Adrenal gland (tissue), 12 donors: Measurements from ENCODE around the gene L2HGDH. TPM values are rescaled to one million over a fixed set of nuclear protein-coding genes. Genes with fewer than 3 reads are reported as not detected.

Source experiments
- DNase-seq, 7 donors: peaks; one replicate each; pipeline ENCODE4 v3.0.0-alpha.2; 2019 to 2020
- H3K27ac ChIP-seq, 5 donors: fragments of 200-600 bp; sonication (generic) in 4 of 5; 1 replicate in 3 of 5; 2 replicates in 2 of 5; pipeline versions ENCODE4 v1.5.1 to v1.8.0; 2016 to 2020; ENCODE audit warnings: mild to moderate bottlenecking in 1 of 5
- H3K27me3 ChIP-seq: fragments of 200-600 bp; 2 replicates; pipeline ENCODE4 v1.8.0; 2021
- H3K36me3 ChIP-seq, 2 donors: fragments of 200-600 bp; replicated peaks in 1 of 2; 1 replicate in 1 of 2; 2 replicates in 1 of 2; pipeline versions ENCODE4 v1.5.1 to v1.8.0; 2018 to 2022
- H3K4me1 ChIP-seq, 2 donors: fragments of 200-600 bp; replicated peaks in 1 of 2; 1 replicate in 1 of 2; 2 replicates in 1 of 2; pipeline versions ENCODE4 v1.5.1 to v1.8.0; 2018 to 2021
- H3K4me3 ChIP-seq, 4 donors: fragments of 200-600 bp; sonication (generic) in 3 of 4; one replicate each; pipeline ENCODE4 v1.5.1; 2016 to 2018
- H3K9me3 ChIP-seq, 3 donors: fragments of 200-600 bp; sonication (generic) in 1 of 3; replicated peaks in 1 of 3; 1 replicate in 2 of 3; 2 replicates in 1 of 3; pipeline versions ENCODE4 v1.5.1 to v1.8.0; 2016 to 2021
- POLR2A ChIP-seq, 2 donors: fragments of 450-650 bp; IDR thresholded peaks; one replicate each; pipeline ENCODE4 v1.6.1; 2017; ENCODE audit warnings: antibody characterized with exemption in 2 of 2, mild to moderate bottlenecking in 2 of 2, moderate library complexity in 1 of 2
- WGBS, 4 donors: extraction: QIAGEN DNeasy Blood & Tissue Kit in 2 of 4; methylation state at CpG; one replicate each; pipeline versions ENCODE4 v1.1.5 to v1.1.7; 2013 to 2017; 5-methylcytosine and 5-hydroxymethylcytosine counted together
- intact Hi-C, 2 donors: fragments of 100-400 bp; cut with DNase I; formaldehyde crosslinking; loops; one replicate each; pipeline versions ENCODE4 v1.14.1 to v1.15.0; 2022 to 2023
- polyA plus RNA-seq, 3 donors: library from polyadenylated mRNA; stranded (reverse); fragments of 200-250 nt in 2 of 3; fragments of 350-450 nt in 1 of 3; fragmentation: Illumina TruSeq in 1 of 3; extraction: RNeasy Lipid Tissue Mini Kit (QIAGEN cat#74804) in 1 of 3; gene quantifications; one replicate each; pipeline ENCODE4 v1.2.3, GENCODE V29; 2013 to 2014
- total RNA-seq, 9 donors: library from RNA; depleted of rRNA in 4 of 9; stranded (reverse); fragments of >200 nt in 4 of 9; fragments of 120-200 nt in 1 of 9; fragmentation: NEBNext Ultra II Directional in 1 of 9; extraction: Animal tissue kit (Norgen Biotek cat#: 25700) in 1 of 9; gene quantifications; one replicate each; pipeline versions ENCODE4 v1.1.0 to v1.2.4, GENCODE V29; 2013 to 2023
- TF ChIP-seq, protein P1 (sequence below), 6 experiments: fragments of 450-650 bp in 4 of 6; fragments of 200-600 bp in 2 of 6; sonication (generic) in 1 of 6; IDR thresholded peaks; 1 replicate in 5 of 6; 2 replicates in 1 of 6; pipeline versions ENCODE4 v1.5.1 to v1.8.0; 2016 to 2021; ENCODE audit warnings: antibody characterized with exemption in 6 of 6, mild to moderate bottlenecking in 2 of 6, moderate library complexity in 1 of 6
- donor health status: healthy with polysubstance abuse.
- donor health status: Bipolar disorder and iron deficiency.
- donor health status: DM: yes; HTN: yes; CAD: no.
- donor health status: DM: no; HTN: no; CAD: no.
- donor health status: DM: no; HTN: no; CAD: no.
- donor health status: DM: yes; HTN: yes; CAD: no.

Gene L2HGDH
- total and polyA plus RNA-seq, 12 donors: 1.2 to 8.9 (median 4.8) TPM

DNA sequence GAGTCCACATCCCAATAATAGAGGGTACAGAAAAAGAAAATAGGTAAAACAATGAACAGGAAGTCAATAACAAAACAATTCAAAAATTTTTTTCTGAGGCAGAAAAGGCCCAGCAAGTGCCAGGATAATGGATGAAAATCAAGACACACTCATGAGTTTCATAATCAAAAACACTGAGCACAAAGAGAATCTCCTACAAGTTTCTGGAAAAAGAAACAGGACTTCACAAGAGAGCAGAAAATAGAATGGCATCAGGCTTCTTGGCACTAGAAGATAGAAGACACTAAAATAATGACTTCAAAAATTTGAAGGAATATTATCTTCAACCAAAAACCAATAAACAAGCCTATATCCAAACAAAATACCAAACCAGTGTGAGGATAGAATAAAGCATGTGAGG, 36.9 kb upstream of the L2HGDH start:
- H3K4me1 ChIP-seq: peaks cover 0 to 8% of the 10 kb centered on the region in 2 donors
- H3K4me3 ChIP-seq: no peak overlapping the region
- TF ChIP-seq, protein P1, sequence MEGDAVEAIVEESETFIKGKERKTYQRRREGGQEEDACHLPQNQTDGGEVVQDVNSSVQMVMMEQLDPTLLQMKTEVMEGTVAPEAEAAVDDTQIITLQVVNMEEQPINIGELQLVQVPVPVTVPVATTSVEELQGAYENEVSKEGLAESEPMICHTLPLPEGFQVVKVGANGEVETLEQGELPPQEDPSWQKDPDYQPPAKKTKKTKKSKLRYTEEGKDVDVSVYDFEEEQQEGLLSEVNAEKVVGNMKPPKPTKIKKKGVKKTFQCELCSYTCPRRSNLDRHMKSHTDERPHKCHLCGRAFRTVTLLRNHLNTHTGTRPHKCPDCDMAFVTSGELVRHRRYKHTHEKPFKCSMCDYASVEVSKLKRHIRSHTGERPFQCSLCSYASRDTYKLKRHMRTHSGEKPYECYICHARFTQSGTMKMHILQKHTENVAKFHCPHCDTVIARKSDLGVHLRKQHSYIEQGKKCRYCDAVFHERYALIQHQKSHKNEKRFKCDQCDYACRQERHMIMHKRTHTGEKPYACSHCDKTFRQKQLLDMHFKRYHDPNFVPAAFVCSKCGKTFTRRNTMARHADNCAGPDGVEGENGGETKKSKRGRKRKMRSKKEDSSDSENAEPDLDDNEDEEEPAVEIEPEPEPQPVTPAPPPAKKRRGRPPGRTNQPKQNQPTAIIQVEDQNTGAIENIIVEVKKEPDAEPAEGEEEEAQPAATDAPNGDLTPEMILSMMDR (IDR thresholded peaks at IDR 0.05): no peak
- no peak for TF ChIP-seq POLR2A (IDR thresholded peaks at IDR 0.05)
- no peaks in the 10 kb centered on the region for H3K36me3 ChIP-seq
- intact Hi-C loops: no loop called here
- H3K27me3 ChIP-seq: no peaks in the 10 kb centered on the region
- no peak for DNase-seq
- no peaks in the 10 kb centered on the region for H3K9me3 ChIP-seq
- no peak overlapping the region for H3K27ac ChIP-seq

DNA sequence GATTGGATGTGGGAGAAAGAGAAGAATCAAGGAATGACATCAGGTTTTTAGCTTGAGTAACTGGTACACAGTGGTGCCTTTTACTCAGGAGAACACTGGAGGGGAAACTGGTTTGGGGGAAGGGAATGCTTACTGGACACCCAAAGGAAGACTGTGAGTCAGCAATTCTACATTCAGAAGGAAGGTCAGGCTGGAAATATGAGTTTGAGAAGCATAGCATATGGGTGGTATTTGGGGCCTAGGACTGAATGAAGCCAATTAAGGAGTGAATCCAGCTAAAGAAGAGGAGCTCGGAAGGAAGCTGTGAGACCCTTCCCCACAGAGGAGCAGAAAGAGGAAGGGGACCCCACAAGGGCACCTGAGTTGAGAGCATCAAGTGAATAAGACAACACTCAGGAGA, 35.5 kb upstream of the L2HGDH start:
- 0 to 100% (median 68%) methylated on average over 1 of the region's 1 CpG for whole genome bisulfite sequencing, 4 donors
- Histone ChIP-seq H3K36me3 (no peaks in the 10 kb centered on the region), H3K4me1 (peaks cover 0 to 17% of the 10 kb centered on the region in 2 donors), H3K9me3 (no peaks in the 10 kb centered on the region), H3K27ac (no peak overlapping the region), H3K4me3 (no peak overlapping the region), H3K27me3 (no peaks in the 10 kb centered on the region)
- DNase-seq: no peak
- intact Hi-C loops: no loop called here
- TF ChIP-seq, protein P1 (IDR thresholded peaks at IDR 0.05): no peak
- TF ChIP-seq POLR2A (IDR thresholded peaks at IDR 0.05): no peak

DNA sequence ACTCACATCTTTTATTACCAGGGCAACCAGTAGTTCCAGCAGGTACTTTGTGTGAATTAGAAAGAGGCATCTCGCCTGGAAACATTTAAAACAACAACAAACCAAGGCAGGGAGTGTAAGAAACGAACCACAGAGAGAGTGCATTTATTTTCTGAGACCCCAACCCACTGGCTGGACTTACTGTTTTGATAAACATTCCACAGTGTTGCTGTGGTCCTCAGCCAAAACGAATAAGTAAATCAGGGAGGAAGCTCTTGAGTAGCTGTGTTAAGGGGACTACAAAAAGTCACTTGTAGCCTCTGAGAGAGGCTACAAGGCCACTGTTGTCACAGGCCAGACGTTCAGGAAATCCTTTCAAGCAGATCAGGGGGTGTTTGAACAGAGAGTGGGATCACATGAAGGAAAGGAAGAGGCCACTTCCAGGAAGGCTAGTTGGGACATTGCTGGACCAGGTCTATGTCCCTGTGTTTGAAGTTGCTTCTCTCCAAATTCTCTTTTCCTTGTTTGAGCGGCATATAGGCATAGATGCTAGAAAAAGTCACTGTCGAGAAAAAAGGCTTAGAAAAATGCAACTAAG, 33.9 kb upstream of the L2HGDH start:
- WGBS, 4 donors: 57 to 63% (median 59%) methylated on average over 6 of the region's 6 CpGs
- no peaks in the 10 kb centered on the region for H3K9me3 ChIP-seq

DNA sequence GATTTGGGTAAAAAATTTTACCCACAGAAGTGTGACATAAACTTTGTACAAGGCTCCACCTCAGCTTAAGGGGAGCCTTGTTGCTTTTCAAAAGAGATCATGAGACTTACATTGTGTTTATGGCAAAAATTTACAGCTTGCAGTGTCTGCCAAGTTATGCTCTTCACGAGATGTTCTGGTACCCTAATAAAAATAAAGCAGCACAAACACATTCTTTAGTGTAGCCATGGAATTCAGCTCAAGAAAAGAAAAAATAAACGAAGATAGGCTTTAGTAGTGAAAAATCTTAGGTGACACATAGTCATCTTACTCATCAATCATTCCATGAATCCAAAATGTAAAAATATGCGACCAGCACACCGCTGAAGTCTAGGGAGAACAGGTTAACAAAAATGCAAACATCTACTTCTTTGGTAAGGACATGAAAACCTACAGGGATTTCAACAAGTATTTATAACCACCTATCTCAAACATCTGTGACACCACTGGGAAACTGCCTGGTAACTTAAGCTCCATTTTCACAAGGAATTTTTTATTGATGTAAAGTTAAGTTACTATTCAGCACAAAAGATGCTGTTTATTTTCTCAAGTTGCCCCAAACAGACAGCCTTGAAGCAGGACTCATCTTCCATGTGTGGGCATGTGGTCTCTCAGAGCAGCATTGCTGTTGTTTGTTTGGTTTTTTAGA, 33.0 kb upstream of the L2HGDH start:
- Histone ChIP-seq H3K4me3 (no peak overlapping the region), H3K4me1 (peaks cover 7 to 28% of the 10 kb centered on the region in 2 donors), H3K9me3 (no peaks in the 10 kb centered on the region), H3K27me3 (no peaks in the 10 kb centered on the region), H3K27ac (no peak overlapping the region), H3K36me3 (no peaks in the 10 kb centered on the region)
- intact Hi-C loops: no loop called here
- whole genome bisulfite sequencing, 4 donors: 57 to 66% (median 62%) methylated on average over 4 of the region's 4 CpGs
- TF ChIP-seq POLR2A (IDR thresholded peaks at IDR 0.05): no peak
- TF ChIP-seq, protein P1 (IDR thresholded peaks at IDR 0.05): no peak
- DNase-seq: no peak

More for the DNA sequence above, 33.9 kb upstream of the L2HGDH start:
- Histone ChIP-seq H3K4me1 (peaks cover 7 to 28% of the 10 kb centered on the region in 2 donors), H3K27ac (peak overlapping the region in 1 of 5 donors; percentile 8), H3K4me3 (no peak overlapping the region), H3K27me3 (no peaks in the 10 kb centered on the region), H3K36me3 (no peaks in the 10 kb centered on the region)
- intact Hi-C loops: no loop called here
- no peak for DNase-seq
- TF ChIP-seq, protein P1 (IDR thresholded peaks at IDR 0.05): no peak
- TF ChIP-seq POLR2A (IDR thresholded peaks at IDR 0.05): no peak
